A549 treated with Mapracorat at 1 μM for 4 hours (cell line): ENCODE data around the gene UQCR11. TPM values are rescaled to one million over a fixed set of nuclear protein-coding genes. Genes with fewer than 3 reads are reported as not detected.

ENCODE experiments used
- total RNA-seq: library from RNA; stranded (reverse); fragments of 200-300 nt; extraction: Qiagen RNA extraction; gene quantifications from 5 replicates; pipeline ENCODE4 v1.2.3, GENCODE V29; 2022

The UQCR11 gene
- 87.9 to 189 TPM (median 174 TPM) in 5 replicates for total RNA-seq

GRCh38 chr19:1605236-1606137 lies at the start of gene UQCR11:
UQCR11 (minus strand) TSS chr19:1605462; CDS start chr19:1605409, 53 bp downstream.

GRCh38 chr19:1652471-1653299 lies 47.4 kb upstream of the UQCR11 start, which contains the start of gene TCF3:
TCF3 (minus strand) TSS chr19:1652615; CDS start chr19:1650248, 2,367 bp downstream.

GRCh38 chr19:1592755-1593500 lies 12.3 kb downstream of the UQCR11 start, which contains the start of gene MBD3:
MBD3 (minus strand) TSS chr19:1592865; CDS start chr19:1592631, 234 bp downstream.

GRCh38 chr19:1568320-1569019 lies 36.8 kb downstream of the UQCR11 start, which contains the start of gene MEX3D:
MEX3D (minus strand) TSS chr19:1568325; CDS start chr19:1568058, 267 bp downstream.

Other genes starting within 250 kb of the UQCR11 start
- 70.5 to 76.7 TPM (median 73.9 TPM) in 5 replicates for gene NDUFS7, start 221.6 kb downstream of the UQCR11 start, total RNA-seq
- 27.5 to 43.7 TPM (median 40.5 TPM) in 5 replicates for gene GAMT, start 203.9 kb downstream of the UQCR11 start, total RNA-seq
- 74.9 to 108 TPM (median 102 TPM) in 5 replicates for gene DAZAP1, start 197.9 kb downstream of the UQCR11 start, total RNA-seq
- gene RPS15, start 167.1 kb downstream of the UQCR11 start, total RNA-seq: 1,432 to 1,976 TPM (median 1,893 TPM) in 5 replicates
- 0.64 to 2.7 TPM (median 1.8 TPM) in 5 replicates for gene APC2, start 155.3 kb downstream of the UQCR11 start, total RNA-seq
- 9.1 to 20.0 TPM (median 17.5 TPM) in 5 replicates for gene C19orf25, start 126.2 kb downstream of the UQCR11 start, total RNA-seq
- gene PCSK4, start 115.1 kb downstream of the UQCR11 start, total RNA-seq: 0.52 to 1.2 TPM (median 1.0 TPM) in 5 replicates
- 4.4 to 5.8 TPM (median 4.9 TPM) in 5 replicates for gene REEP6, start 114.3 kb downstream of the UQCR11 start, total RNA-seq
- 2.3 to 3.5 TPM (median 3.4 TPM) in 5 replicates for gene ADAMTSL5, start 92.4 kb downstream of the UQCR11 start, total RNA-seq
- not detected in 5 replicates for gene PLK5, start 81.4 kb downstream of the UQCR11 start, total RNA-seq
- 5.9 to 13.5 TPM (median 12.5 TPM) in 5 replicates for gene MEX3D, start 37.1 kb downstream of the UQCR11 start, total RNA-seq
- gene MBD3, start 12.6 kb downstream of the UQCR11 start, total RNA-seq: 32.8 to 54.3 TPM (median 44.6 TPM) in 5 replicates
- 48.3 to 69.6 TPM (median 64.1 TPM) in 5 replicates for gene TCF3, start 47.2 kb upstream of the UQCR11 start, total RNA-seq
- gene ONECUT3, start 148.0 kb upstream of the UQCR11 start, total RNA-seq: not detected in 5 replicates
- gene ATP8B3, start 206.8 kb upstream of the UQCR11 start, total RNA-seq: 2.3 to 3.4 TPM (median 3.1 TPM) in 5 replicates
- gene REXO1, start 243.0 kb upstream of the UQCR11 start, total RNA-seq: 16.2 to 22.4 TPM (median 19.6 TPM) in 5 replicates